CD4-positive, alpha-beta T cell treated with Interleukin-6 for 4 hours (primary cell): ENCODE measurements around the gene GRID2.
A peak's percentile ranks its signal among the peaks of the same experiment; 100 is the strongest.

Experiments used
- DNase-seq: peaks from one replicate; pipeline ENCODE4 v3.0.0-alpha.2; 2020; ENCODE audit warnings: mixed read lengths

Gene GRID2

GRCh38 chr4:92535599-92535998, 231.8 kb downstream of the GRID2 start:
- no peak for DNase-seq

DNA sequence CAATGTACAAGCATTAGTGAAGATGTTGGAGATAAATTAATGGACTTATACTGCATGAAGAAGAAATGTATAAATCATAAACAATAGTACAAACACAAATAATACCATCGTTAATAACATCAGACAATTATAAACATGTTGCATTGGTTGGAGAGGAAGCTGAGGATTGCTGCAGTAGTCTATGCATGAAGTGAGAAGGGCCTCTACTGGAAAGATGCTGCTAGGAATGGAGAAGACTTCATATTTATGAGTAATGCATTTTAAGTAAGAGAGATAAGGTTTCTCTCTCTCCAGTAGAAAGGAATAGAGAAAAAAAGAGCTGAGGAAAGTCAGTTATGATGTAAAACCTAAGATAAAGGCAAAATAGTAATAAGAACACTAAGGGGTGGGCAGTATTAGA, 247.8 kb downstream of the GRID2 start:
- DNase-seq = no peak

GRCh38 chr4:92566269-92566668, 262.5 kb downstream of the GRID2 start:
- no peak for DNase-seq

- no peak for DNase-seq
Measured at GRCh38 chr4:92580816-92581215, 277.1 kb downstream of the GRID2 start.

DNA sequence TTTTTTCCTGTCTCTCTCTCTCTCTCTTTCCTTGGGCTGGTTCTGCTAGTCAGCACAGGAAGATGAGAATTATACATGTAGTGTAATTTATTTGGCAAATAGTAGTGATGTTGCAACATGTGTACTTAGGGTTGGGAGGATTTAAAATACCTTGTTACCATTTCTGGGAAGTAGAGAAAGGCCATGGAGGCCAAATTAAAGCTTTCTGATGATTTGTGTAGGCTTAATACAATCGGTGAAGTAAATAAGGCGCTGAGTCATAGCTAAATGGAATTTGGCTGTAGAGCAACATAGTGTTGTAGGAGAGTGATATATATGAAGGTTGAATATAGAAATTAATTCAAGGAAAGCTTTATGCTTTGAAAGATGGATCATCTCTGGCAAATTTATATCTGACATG, 295.3 kb downstream of the GRID2 start:
- no peak for DNase-seq

DNA sequence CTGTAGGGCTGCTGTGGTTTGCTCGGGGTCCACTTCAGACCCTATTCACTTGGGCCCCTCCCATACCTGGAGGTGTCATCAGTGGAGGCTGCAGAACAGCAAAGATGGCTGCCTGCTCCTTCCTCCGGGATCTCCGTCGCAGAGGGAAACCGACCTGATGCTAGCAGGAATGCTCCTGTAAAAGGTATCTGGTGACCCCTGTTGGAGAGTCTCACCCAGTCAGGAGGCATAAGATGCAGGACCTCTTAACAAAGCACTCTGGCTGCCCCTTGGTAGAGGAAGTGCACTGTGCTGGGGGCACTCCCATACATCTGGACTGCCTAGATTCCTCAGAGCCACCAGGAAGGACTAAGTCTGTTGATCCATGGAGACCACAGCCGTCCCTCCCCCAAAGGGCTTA, 296.9 kb downstream of the GRID2 start:
- peak; percentile 1 for DNase-seq

GRCh38 chr4:92606227-92606626, 302.5 kb downstream of the GRID2 start:
- DNase-seq = no peak

DNA sequence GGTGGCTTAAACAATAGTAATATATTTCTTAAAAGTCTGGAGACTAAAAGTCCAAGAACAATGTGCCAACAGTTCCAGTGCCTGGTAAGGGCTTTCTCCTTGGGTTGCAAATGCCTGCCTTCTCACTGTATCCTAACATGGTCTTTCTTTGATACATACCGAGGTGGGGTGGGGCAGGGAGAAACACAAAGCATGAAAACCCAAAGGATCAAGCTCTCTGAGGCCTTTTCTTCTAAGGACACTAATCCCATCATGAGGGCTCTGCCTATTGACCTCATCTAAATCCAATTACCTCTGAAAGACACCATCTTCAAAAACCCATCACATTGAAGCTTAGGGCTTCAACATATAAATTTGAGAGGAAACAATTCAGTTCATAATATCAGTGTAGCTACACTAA, 311.3 kb downstream of the GRID2 start:
- DNase-seq = no peak

GRCh38 chr4:92618968-92619367, 315.2 kb downstream of the GRID2 start:
- no peak for DNase-seq

DNA sequence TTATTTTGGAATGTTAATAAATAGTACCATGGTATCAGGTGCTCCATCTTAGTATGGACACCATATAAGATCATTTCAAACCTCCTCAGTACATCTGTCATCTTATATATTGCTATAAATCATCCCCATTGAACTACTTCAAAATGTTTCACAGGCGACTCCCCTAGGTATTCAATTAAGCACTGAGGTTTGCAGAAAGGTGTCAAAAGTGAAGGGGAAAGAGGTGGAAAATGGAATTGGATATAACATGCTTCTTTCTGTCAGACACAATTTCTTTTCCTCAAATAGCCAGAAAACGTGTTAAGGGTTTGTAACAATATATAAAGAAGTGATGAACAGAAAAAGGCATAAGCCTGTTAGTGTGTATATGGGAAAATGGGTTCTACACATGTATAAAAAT, 325.5 kb downstream of the GRID2 start:
- DNase-seq = no peak

DNA sequence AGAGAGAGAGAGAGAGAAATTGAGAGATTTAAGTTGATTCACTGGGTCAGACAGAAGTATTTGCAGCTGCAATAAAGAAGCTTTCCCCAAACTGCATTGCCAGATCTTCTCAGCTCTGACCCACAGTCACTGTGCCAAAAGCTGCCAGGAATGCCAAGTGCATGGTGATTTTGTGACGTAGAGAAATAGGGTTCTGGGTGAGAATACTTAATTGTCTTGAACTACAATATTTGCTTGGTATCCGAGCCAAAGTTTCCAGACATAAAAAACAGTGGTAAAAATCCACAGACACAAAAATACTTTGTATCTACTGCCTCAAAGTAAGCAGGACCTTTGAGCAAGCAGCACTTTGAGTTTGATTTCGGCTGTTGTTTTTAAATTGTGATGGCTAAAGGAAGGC, 331.1 kb downstream of the GRID2 start:
- no peak for DNase-seq

- no peak for DNase-seq
Measured at GRCh38 chr4:92636038-92636806, 332.5 kb downstream of the GRID2 start.

DNA sequence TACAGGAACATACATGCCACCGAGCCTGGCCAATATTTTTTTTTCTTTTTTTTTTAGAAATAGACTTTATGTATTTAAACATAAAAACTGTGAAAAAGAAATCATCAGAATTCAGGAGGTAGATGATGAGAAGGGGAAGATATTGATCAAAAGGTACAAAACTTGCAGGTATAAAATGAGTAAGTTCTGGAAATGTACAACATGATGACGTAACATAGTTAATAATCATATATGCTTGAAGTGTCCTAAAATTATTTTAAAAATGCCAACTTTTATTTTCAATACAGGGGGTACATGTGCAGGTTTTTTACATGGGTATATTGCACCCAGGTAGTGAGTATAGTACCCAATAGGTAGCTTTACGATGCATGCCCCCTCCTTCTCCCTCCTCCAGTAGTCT, 337.6 kb downstream of the GRID2 start:
- DNase-seq = no peak

- DNase-seq = no peak
Measured at GRCh38 chr4:92646826-92647225, 343.1 kb downstream of the GRID2 start.

DNA sequence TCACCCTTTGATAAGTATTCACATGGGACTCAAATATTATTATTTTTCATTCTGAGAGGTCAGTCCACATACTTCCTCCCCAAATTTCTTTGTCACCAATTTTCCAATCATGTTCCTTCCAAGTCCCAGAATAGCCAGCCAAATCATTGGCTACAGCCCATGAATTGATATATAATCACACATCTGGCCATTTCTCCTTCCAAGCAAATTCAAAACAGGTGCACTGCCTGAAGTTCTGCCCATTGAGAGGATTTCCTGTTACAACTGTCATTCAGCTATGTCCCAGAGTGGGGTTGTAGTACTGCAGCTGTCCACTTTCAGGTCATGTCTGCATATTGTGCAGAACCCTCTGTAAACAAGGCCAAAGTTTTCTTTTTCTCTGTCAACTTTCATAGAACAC, 347.8 kb downstream of the GRID2 start:
- no peak for DNase-seq

GRCh38 chr4:92654084-92654483, 350.3 kb downstream of the GRID2 start:
- DNase-seq = no peak

DNA sequence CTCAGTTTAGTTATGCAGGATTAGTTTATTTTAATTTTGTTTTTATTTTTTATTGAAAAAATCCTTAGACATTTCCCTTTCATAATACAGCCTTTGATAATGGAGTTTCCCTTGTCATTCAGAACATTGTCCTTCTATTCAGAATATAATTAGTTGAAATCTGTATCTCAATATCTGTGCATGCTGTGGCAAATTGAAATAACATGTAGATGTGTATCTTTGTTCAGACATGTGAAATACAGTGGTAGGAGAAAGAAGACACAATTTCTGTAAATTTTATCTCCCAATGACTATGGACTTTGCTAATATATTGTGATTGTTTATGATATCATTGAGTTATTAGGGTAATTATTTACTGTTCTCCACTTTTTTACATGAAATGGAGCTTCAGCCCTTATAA, 353.9 kb downstream of the GRID2 start:
- DNase-seq = no peak

GRCh38 chr4:92658318-92658717, 354.6 kb downstream of the GRID2 start:
- no peak for DNase-seq

DNA sequence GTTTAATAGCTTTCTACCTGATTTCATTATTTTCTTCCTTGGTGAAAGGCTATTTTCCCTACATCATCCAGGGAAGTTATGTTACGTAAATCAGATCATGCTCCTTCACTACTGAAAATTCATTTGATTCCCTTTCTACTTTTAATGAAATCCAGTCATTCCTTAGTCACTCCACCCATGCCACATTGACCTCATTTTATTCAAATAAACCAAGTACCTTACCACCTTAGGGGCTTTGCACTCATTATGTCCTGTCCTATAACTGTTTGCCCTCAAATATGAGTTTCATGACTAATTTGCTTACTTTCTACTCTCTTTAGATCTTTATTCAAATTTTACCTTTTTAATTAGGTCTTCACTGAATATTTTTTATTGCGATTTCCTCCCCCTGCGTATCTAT, 374.0 kb downstream of the GRID2 start:
- no peak for DNase-seq

- DNase-seq = no peak
Measured at GRCh38 chr4:92678292-92678691, 374.5 kb downstream of the GRID2 start.

DNA sequence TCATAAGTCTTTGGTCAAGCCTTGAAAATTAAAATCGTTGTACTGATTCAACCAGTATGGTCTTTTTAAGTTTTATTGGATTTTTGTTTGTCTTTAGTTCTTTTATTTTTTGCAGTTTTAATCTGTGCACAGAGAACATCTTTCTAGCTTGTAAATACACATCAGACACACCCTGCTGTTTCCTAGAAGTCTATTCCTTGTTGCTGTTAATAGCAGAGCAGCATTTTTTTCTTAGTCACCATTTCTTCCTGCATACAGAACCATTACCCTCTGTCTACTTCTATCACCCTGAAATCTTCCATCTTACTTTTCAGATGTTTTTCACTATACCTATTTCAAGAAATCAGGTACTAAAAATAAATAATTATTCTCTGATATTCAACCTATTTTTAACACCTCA, 375.4 kb downstream of the GRID2 start:
- DNase-seq = no peak

- no peak for DNase-seq
Measured at GRCh38 chr4:92714640-92715039, 410.9 kb downstream of the GRID2 start.

DNA sequence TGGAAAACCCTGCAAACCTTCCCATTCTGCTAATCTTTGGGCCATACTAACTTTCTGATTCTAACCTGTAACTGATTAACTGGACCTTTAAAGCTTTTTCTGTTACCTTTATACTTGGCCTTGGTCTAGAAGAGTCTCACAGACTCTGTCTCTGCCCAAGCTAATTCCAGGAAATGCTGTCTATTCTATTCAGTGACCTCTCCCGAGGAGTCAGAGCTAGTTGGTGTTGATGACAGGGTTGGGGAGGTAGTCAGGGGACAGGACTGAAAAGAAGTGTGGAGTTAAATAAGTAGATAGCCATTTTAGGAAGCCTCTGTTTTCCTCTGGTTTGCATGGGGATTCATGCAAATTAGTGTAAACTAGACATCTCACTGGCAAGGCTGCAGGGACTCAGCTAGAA, 429.5 kb downstream of the GRID2 start:
- no peak for DNase-seq

DNA sequence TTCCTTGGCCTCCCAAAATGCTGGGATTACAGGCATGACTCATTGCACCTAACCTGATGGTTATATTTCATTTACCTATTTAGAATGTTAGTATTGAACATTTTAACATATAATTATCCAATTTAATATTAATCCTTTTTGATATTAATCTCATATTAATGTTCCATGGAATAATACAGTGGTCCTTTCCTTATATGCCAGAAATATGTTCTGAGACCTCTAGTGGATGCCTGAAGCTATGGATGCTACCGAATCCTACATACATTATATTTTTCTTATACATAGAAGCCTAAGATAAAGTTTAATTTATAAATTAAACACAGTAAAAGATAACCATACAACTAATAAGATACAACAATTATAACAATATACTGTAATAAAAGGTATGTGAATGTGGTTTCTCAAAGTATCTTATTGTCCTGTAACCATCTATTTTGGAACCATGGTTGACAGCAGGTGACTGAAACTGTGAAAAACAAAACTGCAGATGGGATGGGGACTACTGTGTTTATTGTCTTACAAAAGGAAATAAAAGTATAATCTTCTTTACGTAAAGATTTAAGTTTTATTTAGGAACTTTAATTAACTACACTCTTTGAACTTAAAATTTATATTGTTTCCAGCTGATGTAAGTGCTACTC, 431.4 kb downstream of the GRID2 start:
- DNase-seq = no peak

GRCh38 chr4:92760433-92760832, 456.7 kb downstream of the GRID2 start:
- no peak for DNase-seq
